GM19455 (cell line): ENCODE measurements around the gene DGKZ.

ENCODE experiments used
- ATAC-seq: cut with Tn5 transposase; IDR thresholded peaks from one replicate; pipeline ENCODE4 v1.9.1; 2021; ENCODE audit not compliant: unreplicated experiment

DGKZ gene

GRCh38 chr11:46343520-46343919 lies 3.7 kb upstream of the DGKZ start:
- ATAC-seq = no peak

GRCh38 chr11:46345131-46345597 lies 2.1 kb upstream of the DGKZ start:
- no peak for ATAC-seq

- ATAC-seq = no peak
These were observed 1.3 kb upstream of the DGKZ start for GRCh38 chr11:46345881-46346484.

GRCh38 chr11:46347637-46348311 lies 511 bp downstream of the DGKZ start:
- ATAC-seq = no peak

- no peak for ATAC-seq
These were observed 1.5 kb downstream of the DGKZ start for GRCh38 chr11:46348566-46349401.

- ATAC-seq = no peak
These were observed 3.4 kb downstream of the DGKZ start for GRCh38 chr11:46350695-46351094.

- ATAC-seq = no peak
These were observed 3.9 kb downstream of the DGKZ start for GRCh38 chr11:46351148-46351547.

GRCh38 chr11:46351606-46352005 lies 4.3 kb downstream of the DGKZ start:
- no peak for ATAC-seq

- no peak for ATAC-seq
These were observed 5.0 kb downstream of the DGKZ start for GRCh38 chr11:46352063-46352841.

GRCh38 chr11:46353698-46354097 lies 6.4 kb downstream of the DGKZ start:
- no peak for ATAC-seq

GRCh38 chr11:46356924-46357482 lies 9.7 kb downstream of the DGKZ start:
- ATAC-seq = no peak

- ATAC-seq = no peak
These were observed 10.2 kb downstream of the DGKZ start for GRCh38 chr11:46357483-46357936.

- no peak for ATAC-seq
These were observed 12.7 kb downstream of the DGKZ start for GRCh38 chr11:46359953-46360352.

GRCh38 chr11:46360878-46361277 lies 13.6 kb downstream of the DGKZ start:
- no peak for ATAC-seq

GRCh38 chr11:46361283-46362155 lies 14.3 kb downstream of the DGKZ start:
- ATAC-seq = peak; percentile 84

GRCh38 chr11:46362156-46363030 lies 15.1 kb downstream of the DGKZ start:
- ATAC-seq = no peak

GRCh38 chr11:46363031-46363407 lies 15.8 kb downstream of the DGKZ start:
- ATAC-seq = no peak

GRCh38 chr11:46363455-46364005 lies 16.3 kb downstream of the DGKZ start:
- no peak for ATAC-seq

GRCh38 chr11:46364056-46364455 lies 16.8 kb downstream of the DGKZ start:
- no peak for ATAC-seq
